Inferior parietal cortex (tissue), 1 donor: Measurements from ENCODE around the gene KISS1R.

Source experiments
- DNase-seq: peaks from one replicate; pipeline ENCODE4 v3.0.0-alpha.2; 2016; ENCODE audit errors: extremely low spot score

KISS1R gene

DNA sequence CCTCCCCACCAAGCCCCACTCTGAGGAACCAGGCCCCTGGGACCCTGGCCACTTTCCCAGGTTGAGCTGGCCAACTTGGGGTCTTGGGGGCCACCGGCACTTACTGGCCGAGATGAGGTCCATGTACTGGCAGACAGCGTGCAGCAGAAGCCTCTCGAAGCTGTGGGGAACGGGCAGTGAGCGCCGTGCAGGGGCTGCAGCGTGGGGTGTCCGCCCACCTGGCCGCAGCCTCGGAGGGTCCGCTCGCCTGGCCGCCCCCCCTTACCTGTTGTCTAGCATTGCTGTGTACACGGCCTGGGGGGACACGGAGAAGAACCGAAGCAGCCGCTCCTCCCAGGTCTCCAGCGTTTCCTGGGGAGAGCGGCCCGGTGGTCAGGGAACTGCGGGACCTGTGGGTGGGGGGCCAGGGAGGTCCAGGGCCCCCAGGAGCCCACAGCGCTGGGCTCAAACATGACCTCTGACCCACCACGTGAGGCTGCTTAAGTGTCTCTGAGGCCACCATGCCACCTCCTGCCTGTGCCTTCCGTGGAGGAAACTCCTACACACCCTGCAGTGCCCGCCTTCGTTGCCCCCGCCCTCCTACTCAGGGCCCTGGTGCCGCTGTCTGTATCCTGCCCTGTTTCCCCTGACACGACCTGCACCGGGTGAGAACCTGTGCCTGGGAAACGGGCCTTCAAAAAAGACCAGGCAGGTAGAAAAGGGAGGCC lies 17.6 kb upstream of the KISS1R start:
- DNase-seq = no peak

DNA sequence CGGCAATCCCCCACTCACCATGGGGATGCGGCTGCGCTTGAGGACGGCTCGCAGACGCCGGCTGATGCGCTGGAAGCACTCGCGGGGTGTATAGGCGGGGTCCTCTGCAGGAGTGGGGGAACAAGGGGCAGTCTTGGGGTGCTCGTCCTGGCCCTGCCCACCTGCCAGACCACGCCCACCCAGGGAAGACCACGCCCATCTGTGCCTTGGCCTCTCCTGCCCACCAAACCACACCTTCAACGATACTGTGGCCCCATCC lies 17.2 kb upstream of the KISS1R start:
- DNase-seq = no peak

DNA sequence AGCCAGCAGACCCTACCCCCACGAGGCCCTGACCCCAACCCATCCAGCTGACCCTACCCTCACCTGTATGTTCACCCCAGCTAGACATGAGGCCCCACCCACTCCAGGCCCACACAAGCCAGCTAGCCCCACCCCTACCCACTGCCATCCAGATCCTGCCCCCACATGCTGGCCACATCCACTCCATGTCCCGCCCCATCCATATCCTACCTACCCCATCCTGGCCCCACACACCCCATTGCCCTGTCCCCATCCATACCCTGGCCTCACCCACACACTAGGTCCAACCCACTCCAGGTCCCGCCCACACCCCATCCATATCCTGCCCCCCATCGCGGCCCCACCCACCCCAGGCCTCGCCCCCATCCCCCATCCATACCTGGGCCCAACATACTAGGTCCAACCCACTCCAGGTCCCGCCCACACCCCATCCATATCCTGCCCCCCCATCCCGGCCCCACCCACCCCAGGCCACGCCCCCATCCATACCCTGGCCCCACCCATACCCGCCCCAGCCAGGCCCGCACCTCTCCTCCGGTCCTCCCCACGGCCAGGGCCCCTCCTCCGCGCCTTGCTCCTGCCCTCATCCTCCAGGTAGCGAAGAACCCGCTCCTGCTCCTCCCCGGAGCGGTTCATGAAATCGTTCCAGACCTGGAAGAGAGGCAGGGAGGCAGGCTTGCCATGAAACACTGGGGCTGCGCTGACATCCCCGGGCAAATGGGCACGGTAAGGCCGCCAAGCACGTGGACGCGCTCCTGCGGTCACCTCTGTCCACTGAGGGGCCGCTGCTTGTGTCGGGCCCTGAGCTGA lies 16.6 kb upstream of the KISS1R start:
- DNase-seq = no peak

DNA sequence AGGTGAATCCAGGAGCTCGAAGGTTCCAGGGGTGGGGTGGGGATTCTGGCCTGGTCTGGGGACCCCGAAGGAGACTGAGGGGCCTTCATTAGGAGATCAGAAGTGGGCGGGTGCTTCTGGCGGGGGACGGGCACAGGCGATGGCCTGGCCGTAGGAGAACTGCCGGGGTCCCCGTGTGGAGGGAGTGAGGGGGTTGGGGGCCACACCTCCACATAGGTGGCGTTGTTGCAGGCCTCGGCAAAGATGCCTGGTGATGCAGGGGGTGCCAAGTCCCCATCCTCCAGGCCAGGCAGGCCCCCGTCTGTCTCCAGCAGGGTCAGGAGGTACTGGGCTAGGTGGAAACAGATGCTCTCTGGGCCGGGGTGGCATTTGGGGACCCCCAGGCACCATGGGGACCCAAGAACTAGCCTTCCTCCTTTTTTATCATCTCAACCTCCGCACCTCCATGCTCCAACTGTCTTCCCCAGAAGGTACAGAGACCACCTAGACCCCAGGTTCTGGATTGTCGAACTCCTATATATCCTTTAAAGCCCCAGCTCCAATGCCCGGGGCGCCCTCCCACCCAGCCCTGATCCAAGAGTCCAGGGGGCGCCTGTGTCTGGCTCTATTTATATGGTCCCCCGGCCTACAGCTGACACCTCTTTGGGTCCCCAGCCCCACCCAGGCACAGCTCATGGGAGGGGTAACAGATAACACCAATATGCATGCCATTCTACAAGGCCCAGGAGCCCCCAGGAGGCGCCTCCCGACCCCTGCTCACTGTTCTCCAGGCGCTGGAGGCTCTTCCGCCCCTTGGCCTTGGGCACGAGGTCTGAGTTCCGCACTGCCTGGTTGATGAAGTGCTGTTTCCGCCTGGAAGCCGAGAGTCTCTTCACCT lies 15.7 kb upstream of the KISS1R start:
- DNase-seq = no peak

DNA sequence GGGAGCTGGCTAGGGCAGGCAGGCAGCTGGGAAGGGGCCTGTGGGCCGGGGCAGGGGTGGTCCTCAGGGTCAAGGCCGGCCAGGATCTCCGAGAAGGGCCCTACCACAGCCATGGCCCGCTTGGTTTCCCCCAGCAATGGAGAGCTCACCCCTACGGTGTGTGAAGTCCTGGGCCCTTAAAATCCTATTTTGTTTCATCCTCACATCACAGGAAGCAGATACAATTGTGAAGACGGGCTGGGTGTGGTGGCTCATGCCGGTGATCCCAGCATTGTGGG lies 15.1 kb upstream of the KISS1R start:
- DNase-seq = no peak

DNA sequence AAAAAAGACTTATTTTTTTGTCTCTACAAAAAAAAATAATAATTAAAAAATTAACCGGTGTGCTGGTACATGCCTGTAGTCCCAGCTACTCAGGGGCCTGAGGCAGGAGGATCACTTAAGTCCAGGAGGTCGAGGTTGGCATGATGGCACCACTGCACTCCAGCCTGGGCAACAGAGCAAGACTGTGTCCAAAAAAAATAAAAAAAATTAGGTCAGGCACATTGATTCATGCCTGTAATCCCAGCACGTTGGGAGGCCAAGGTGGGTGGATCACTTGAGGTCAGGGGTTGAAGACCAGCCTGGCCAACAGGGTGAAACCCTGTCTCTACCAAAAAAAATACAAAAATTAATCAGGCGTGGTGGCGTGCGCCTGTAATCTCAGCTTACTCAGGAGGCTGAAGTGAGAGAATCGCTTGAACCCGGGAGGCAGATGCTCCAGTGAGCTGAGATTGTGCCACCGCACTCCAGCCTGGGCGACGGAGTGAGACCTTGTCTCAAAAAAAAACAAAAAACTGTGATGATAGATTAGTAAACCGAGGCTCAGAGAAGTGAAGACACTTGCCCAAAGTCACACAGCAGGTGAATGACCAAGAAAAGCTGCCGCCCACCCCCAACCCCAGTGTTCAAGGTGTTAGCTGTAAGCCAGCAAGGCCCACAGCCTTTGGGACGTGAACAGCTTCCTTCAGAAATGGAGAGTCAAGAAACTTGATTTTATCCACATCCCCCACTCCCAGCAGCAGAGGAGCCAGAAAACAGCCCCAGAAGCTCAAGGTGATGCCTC lies 14.5 kb upstream of the KISS1R start:
- DNase-seq = no peak

DNA sequence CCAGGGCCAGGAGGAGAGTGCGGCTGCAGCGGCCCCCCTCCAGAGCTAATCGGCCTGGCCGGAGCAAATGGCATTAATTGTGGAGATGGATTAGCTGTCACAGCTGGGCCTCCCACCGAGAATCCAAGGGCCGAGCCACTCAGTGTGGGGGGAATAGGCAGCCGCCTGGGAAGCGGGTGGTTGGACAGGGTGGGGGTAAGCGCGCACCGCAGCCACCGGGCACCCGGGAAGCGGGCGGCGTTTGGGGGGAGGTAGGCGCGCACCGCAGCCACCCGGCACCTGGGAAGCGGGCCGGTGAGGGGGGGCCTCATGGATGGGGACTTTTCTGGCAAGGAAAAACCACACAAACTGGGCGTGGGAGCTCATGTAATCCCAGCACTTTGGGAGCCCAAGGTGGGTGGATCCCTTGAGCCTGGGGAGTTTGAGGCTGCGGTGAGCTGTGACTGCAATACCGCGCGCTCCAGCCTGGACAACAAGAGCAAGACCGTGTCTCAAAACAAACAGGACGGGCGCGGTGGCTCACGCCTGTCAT lies 13.8 kb upstream of the KISS1R start:
- no peak for DNase-seq

DNA sequence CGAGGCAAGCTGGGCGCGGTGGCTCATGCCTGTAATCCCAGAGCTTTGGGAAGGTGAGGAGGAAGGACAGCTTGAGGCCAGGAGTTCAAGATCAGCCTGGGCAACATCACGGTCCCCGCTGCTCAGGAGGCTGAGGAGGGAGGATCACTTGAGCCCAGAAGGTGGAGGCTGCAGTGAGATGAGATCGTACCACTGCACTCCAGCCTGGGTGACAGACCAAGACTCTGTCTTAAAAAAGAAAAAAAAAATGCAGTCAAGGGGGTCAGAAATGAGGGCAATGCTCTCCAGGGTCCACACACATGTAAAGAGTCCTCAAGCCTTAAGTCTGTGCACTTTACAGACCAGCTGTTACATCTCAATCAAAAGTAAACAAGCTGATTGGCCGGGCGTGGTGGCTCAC lies 12.6 kb upstream of the KISS1R start:
- no peak for DNase-seq

DNA sequence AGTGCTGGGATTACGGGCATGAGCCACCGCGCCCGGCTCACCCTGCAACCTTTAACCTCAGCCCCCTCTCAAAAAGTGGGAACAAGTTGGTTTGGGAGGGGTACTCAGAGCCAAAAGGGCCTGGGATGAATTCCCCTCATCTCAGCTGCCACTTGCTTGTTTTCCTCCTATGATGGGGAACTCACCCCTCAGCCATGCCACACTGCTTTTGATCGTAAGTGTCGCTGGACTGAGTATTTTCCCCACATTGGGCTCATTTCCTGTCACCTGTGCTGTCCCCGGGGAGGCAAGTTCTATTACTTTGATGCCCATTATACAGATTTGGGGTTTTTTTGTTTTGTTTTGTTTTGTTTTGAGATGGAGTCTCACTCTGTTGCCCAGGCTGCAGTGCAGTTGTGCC lies 10.7 kb upstream of the KISS1R start:
- no peak for DNase-seq

DNA sequence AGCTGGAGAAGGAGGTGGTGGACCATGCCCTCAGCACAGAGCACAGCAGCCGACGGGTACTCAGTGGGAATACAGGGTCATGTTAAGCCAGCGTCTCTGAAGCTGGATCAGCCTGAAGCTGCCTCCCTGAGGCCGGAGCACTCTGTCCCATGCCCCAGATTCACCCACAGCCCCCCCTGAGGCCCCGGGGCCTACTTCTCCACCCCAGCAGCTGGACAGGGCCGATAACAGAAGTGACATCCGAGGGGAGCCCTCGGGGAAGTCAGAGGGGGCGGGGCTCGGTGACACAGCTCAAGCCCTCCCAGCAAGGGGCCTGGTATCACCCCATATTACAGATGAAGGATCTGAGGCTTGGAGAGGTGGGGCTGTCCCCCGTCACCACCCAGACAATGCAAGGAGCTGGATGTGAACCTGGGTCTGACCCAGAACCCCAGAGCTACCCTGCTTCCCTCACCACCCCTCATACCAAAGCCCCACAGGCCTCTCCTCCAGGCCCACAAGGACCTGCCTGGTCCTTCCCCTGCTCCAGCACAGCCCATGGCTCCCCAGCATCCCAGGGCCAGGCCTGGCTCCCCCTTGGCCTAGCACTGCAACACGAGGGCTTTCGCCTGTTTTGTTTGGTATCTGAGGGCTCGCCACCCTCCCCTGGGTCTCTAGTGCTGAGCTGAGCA lies 9.8 kb upstream of the KISS1R start:
- DNase-seq = no peak

DNA sequence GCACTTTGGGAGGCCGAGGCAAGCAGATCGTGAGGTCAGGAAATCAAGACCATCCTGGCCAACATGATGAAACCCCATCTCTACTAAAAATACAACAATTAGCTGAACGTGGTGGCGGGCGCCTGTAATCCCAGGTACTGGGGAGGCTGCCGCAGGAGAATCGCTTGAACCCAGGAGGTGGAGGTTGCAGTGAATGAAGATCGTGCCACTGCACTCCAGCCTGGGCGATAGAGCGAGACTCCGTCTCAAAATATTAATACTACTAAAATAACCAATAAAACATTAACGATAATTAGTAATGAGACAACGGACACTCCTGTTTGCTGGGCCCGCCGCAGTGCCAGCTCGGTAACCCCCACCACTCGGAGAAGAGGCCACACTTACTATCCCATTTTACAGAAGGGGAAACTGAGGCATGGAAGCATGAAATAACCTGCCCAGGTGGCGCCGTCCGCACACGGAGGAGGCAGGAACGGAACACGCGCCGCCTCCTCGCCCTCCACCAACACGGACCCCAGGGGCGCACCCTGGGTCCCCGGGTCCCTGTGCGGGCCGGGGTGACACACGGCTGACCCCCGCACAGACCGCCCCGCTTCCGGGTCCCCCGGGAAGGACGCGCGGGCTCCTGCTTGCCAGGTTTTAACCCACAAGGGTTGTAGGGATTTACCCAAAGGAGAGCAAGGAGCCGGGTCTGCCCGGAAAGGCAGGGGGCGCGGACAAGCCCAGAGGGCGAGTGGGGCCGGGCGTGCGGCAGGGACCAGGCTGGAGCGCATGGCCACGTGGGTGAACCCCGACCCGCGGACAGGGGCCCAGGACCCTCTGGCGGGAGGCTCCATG lies 5.7 kb upstream of the KISS1R start:
- no peak for DNase-seq

DNA sequence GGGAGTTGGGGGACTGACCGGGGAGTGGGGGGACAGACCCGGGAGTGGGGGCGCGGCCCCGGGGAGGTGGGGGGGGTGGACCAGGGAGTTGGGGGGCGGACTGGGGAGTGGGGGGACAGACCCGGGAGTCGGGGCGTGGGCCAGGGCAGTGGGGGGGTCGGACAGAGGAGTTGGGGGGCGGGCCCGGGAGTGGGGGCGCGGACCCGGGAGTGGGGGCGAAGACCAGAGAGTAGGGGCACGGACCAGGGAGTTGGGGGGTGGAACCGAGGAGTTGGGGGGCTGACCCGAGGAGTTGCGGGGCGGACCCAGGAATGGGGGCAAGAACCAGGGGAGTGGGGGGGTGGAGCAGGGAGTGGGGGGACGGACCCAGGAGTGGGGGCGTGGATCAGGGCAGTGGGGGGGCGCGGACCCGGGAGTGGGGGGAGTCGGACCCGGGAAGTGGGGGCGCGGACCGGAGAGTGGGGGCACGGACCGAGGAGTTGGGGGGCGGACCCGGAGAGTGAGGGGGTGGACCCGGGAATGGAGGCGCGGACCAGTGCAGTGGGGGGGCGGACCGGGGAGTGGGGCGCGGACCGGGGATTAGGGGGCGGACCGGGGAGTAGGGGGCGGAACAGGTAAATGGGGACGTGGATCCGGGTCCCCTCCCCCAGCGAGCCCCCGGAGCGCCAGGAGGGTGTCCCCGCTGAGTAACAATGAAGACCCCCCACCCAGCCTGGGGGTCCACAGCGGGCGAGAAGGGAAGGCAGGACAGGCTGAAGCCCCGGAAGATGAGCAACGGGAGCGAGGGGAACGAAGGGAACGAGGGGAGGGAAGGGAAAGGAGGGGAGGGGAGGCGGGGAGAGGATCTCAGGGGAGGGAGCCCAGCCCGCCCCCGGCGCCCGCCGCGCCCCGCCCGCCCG lies 4.7 kb upstream of the KISS1R start:
- DNase-seq = no peak

DNA sequence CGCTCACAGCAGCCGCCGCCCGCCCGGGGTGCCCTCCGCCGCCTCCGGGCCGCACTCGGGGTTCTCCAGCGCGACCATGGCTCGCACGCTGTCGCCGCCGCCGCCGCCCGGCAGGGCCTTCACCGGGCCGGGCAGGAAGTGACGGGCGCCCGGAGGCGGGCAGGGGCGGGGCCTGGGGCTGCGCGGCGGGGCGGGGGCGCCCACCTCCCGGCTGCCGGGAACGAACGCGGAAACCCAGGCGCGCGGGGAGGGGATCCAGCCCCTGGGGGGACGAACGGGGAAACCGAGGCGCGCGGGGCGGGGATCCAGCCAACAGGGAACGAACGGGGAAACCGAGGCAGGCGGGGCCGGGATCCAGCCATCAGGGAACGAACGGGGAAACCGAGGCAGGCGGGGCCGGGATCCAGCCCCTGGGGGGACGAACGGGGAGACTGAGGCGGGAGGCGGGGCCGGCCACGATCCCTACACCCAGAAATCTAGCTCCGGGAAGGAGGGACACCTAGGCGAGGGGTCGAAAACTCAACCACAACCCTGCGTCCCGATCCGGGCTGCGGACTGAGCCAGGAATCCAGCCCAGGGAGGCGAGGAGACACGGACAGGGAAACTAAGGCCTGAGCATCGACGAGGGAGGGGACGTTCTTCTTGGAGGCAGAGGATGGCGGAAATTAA lies 3.9 kb upstream of the KISS1R start, which contains the start of gene R3HDM4:
Gene R3HDM4 (minus strand): TSS at position 140 of the 669 bp plus-strand sequence. CDS start 62 bp downstream, at position 78.
- DNase-seq = no peak

DNA sequence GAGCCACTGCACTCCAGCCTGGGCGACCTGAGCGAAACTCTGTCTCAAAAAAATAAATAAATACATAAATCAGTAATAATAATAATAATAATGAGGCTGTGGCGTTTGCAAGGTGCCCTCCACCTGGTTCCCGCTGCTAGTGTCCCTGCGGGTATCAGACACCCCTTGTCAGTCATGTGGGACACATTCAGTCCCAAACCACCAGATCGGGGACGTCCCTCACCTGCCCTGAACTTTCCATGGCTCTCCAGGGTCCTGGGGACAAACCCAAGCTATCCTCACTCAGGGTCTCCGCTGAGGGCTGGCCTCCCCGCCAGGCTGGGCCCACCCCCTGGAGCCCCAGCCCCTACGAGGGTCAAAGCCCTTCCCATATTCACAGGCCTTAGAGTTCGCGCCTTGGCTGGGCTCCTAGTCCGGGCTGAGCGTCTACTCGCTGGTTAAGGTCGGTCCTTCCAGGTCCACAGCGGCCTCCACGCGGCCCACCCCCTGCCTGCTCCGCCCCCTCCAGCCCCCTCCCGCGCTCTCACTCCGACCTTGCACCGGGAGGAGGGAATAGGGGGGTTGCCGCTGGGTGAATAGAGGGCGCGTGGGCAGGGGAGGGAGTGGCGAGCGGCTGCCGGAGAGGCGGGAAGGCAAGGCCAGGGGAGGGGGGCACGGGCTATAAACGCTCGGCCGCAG lies 349 bp upstream of the KISS1R start:
- no peak for DNase-seq

DNA sequence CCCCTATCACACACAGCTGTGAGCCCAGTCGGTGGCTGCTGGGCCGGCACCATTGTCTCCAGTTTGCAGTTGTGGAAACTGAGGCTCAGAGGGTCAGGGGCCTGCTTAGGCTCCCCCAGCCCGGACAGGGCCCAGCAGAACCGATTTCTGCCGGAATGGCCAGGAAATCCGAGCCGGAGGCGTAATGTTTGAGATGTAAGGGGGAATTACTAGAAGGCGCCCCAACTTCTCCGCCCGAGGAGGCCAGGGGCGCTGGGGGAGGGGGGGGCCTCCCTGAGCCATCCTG lies 962 bp downstream of the KISS1R start:
- no peak for DNase-seq

DNA sequence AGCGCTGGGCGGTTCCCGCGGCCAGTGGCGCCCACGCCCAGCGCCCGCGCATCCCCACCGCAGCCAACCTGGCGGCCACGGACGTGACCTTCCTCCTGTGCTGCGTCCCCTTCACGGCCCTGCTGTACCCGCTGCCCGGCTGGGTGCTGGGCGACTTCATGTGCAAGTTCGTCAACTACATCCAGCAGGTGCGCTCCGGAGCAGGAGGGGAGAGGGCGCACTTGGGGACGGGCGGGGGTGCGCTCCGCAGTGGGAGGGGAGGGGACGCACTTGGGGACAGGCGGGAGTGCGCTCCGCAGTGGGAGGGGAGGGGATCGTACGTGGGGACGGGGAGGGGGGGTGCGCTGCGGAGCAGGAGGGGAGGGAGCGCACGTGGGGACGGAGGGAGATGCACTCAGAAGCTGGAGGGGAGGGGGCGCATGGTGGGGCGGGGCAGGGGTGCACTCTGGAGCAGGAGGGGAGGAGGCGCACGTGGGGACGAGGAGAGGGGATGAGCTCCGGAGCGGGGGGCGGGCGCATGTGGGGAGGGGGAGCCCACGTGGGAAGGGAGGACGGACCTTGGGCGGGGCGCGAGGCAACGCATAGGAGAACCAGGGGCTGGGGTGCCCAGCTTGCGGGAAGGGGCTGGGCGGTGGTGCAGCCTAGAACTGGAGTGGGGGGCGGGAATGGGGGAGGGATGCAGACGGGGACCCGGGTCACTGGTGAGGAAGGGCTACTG lies 1.5 kb downstream of the KISS1R start:
- no peak for DNase-seq

DNA sequence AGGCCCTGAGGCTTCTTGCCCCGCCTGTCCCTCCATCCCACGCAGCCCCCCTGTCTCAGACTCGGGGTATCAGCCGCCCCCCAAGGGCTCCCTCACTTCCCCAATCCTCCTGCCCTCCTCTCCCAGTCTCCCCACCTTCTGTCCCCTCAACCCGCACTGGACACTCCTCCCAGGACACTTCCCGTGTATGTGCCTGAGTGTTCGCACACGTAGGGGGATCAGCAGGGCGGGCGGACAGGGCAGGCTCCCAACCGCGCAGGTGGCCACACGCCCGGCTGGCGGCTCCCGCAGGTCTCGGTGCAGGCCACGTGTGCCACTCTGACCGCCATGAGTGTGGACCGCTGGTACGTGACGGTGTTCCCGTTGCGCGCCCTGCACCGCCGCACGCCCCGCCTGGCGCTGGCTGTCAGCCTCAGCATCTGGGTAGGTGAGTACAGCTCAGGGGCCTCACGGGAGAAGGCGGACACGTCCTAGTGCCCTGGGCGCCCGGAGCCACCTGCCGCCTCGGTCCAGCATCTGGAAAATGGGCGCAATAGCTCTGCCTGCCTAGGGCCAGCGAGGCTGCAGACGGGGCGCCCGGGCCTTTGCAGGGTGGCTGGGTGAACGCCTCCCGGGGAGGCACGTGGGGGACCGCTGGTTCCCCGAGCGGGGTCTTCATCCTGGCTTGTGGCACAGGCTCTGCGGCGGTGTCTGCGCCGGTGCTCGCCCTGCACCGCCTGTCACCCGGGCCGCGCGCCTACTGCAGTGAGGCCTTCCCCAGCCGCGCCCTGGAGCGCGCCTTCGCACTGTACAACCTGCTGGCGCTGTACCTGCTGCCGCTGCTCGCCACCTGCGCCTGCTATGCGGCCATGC lies 2.3 kb downstream of the KISS1R start:
- no peak for DNase-seq
